HepG2 (cell line): ENCODE measurements around the gene PHRF1. TPM values are rescaled to one million over a fixed set of nuclear protein-coding genes. Genes with fewer than 3 reads are reported as not detected.

Experiments
- ATAC-seq: fragments of 200-7000 bp; cut with Tn5 transposase; 3 replicates; pipeline ENCODE4 v1.9.1; 2020; ENCODE audit warnings: mild to moderate bottlenecking, moderate library complexity
- BruUV-seq: library from RNA; stranded (reverse); fragments of 400-500 nt; replicated peaks from 2 replicates; lab custom pipeline; 2021; lab: Mats Ljungman, UMichigan
- CTCF ChIA-PET: fragments of 300-600 bp; formaldehyde crosslinking; extraction: SDS; loops from one replicate; lab custom pipeline; 2021; ENCODE audit warnings: low total read pairs, inconsistent platforms, low intra/inter-chr PET ratio; lab: Yijun Ruan, JAX
- POLR2A ChIA-PET: fragments of 350-600 bp; sonication (Branson Sonifier 250); formaldehyde crosslinking; loops from one replicate; lab custom pipeline; 2020; ENCODE audit warnings: antibody characterized with exemption, inconsistent platforms; lab: Yijun Ruan, JAX
- DNase-seq: peaks from one replicate; pipeline ENCODE4 v3.0.0-alpha.2; 2015; ENCODE audit warnings: low spot score
- FAIRE-seq: peaks from 3 replicates; lab custom pipeline; 2011; peaks lifted over from hg19 to GRCh38; lab: Jason Lieb, UNC
- H2AFZ ChIP-seq: one replicate; pipeline ENCODE4 v1.6.1; 2011; ENCODE audit warnings: low read length, inconsistent platforms
- H3K27ac ChIP-seq: fragments of 300-600 bp; 3 replicates; pipeline ENCODE4 v1.8.0; 2011; ENCODE audit warnings: mixed run types, mild to moderate bottlenecking, mixed read lengths, low read length, inconsistent platforms; ENCODE audit not compliant: insufficient read depth; ENCODE audit errors: extremely low read length
- H3K27me3 ChIP-seq, 2 experiments: fragments of 200-600 bp in 1 of 2; 2 replicates in 1 of 2; 3 replicates in 1 of 2; pipeline versions ENCODE4 v1.6.0 to v1.8.0; 2011; ENCODE audit warnings: low read length in 2 of 2, mild to moderate bottlenecking in 2 of 2, moderate library complexity in 2 of 2, inconsistent platforms in 1 of 2; ENCODE audit not compliant: insufficient read depth in 2 of 2, control insufficient read depth in 1 of 2
- H3K36me3 ChIP-seq, 2 experiments: fragments of 200-600 bp in 1 of 2; replicated peaks in 1 of 2; 2 replicates in 1 of 2; 3 replicates in 1 of 2; pipeline versions ENCODE4 v1.5.1 to v1.8.0; 2011; ENCODE audit warnings: low read length in 2 of 2, inconsistent platforms in 1 of 2; ENCODE audit not compliant: insufficient read depth in 2 of 2, control insufficient read depth in 1 of 2
- H3K4me1 ChIP-seq: 2 replicates; pipeline ENCODE4 v1.5.1; 2012; ENCODE audit warnings: low read length, inconsistent platforms; ENCODE audit not compliant: insufficient read depth
- H3K4me2 ChIP-seq: 2 replicates; pipeline ENCODE4 v1.6.0; 2011; ENCODE audit warnings: low read depth, low read length, inconsistent platforms
- H3K4me3 ChIP-seq, 3 experiments: fragments of 200-600 bp in 1 of 3; sonication (generic), shearing (Covaris generic) in 1 of 3; replicated peaks in 1 of 3; 2 replicates each; pipeline ENCODE4 v1.5.1; 2011 to 2016; ENCODE audit warnings: low read length in 3 of 3, inconsistent platforms in 2 of 3, low read depth in 2 of 3, mild to moderate bottlenecking in 2 of 3, control low read depth in 1 of 3, mixed read lengths in 1 of 3; ENCODE audit not compliant: insufficient read depth in 1 of 3
- H3K79me2 ChIP-seq: one replicate; pipeline ENCODE4 v1.6.1; 2011; ENCODE audit warnings: low read length, inconsistent platforms; ENCODE audit not compliant: insufficient read depth
- H3K9ac ChIP-seq: 2 replicates; pipeline ENCODE4 v1.6.0; 2011; ENCODE audit warnings: mild to moderate bottlenecking, low read depth, low read length, inconsistent platforms; ENCODE audit not compliant: insufficient read depth
- H3K9me3 ChIP-seq: 2 replicates; pipeline ENCODE4 v1.5.1; 2012; ENCODE audit warnings: mild to moderate bottlenecking, low read length
- H4K20me1 ChIP-seq: 2 replicates; pipeline ENCODE4 v1.6.0; 2011; ENCODE audit warnings: inconsistent platforms, mild to moderate bottlenecking, low read length, moderate library complexity; ENCODE audit not compliant: insufficient read depth
- REXO4 ChIP-seq: sonication (generic); formaldehyde crosslinking; IDR thresholded peaks from 2 replicates; pipeline ENCODE4 v1.8.0; 2022; ENCODE audit warnings: missing genetic modification reagents, mild to moderate bottlenecking, borderline replicate concordance
- SMARCC2 ChIP-seq: fragments of 450-650 bp; IDR thresholded peaks from 2 replicates; pipeline ENCODE4 v1.6.1; 2017; ENCODE audit warnings: antibody characterized with exemption, mild to moderate bottlenecking
- STAT5B ChIP-seq: sonication (generic); formaldehyde crosslinking; IDR thresholded peaks from 2 replicates; pipeline ENCODE4 v1.4.0; 2020; ENCODE audit warnings: missing genetic modification reagents
- TEF ChIP-seq: sonication (generic); formaldehyde crosslinking; IDR thresholded peaks from 2 replicates; pipeline ENCODE4 v1.5.0; 2020; ENCODE audit warnings: missing genetic modification reagents
- ZNF121 ChIP-seq: sonication (generic); formaldehyde crosslinking; IDR thresholded peaks from 2 replicates; pipeline ENCODE4 v1.5.0; 2020; ENCODE audit warnings: mild to moderate bottlenecking, missing genetic modification reagents
- ZNF207 ChIP-seq: fragments of 450-650 bp; IDR thresholded peaks from 2 replicates; pipeline ENCODE4 v1.6.1; 2016; ENCODE audit warnings: antibody characterized with exemption, borderline replicate concordance
- ZNF451 ChIP-seq: sonication (generic); formaldehyde crosslinking; IDR thresholded peaks from 2 replicates; pipeline ENCODE4 v1.5.0; 2020; ENCODE audit warnings: mild to moderate bottlenecking, missing genetic modification reagents
- ZNF564 ChIP-seq: sonication (generic); formaldehyde crosslinking; IDR thresholded peaks from 2 replicates; pipeline ENCODE4 v1.8.1; 2023; ENCODE audit warnings: mild to moderate bottlenecking, missing genetic modification reagents
- ZNF724P ChIP-seq: sonication (generic); formaldehyde crosslinking; IDR thresholded peaks from 2 replicates; pipeline ENCODE4 v1.8.0; 2022; ENCODE audit warnings: missing genetic modification reagents, borderline replicate concordance
- WGBS: methylation state at CpG from one replicate; pipeline ENCODE4 v1.1.6; 2017; ENCODE audit warnings: low lambda C conversion rate; 5-methylcytosine and 5-hydroxymethylcytosine counted together
- in situ Hi-C: cut with HindIII; loops from 2 replicates; pipeline ENCODE4 v1.10.0; 2017; ENCODE audit warnings: low pct_unique_long_range_greater_than_20kb; ENCODE audit not compliant: extremely low pct_ligation_motif_present
- intact Hi-C: fragments of 100-400 bp; cut with micrococcal nuclease; formaldehyde crosslinking; loops from one replicate; pipeline ENCODE4 v1.10.0; 2022; ENCODE audit not compliant: unreplicated experiment
- polyA plus RNA-seq, 8 experiments: library from polyadenylated mRNA; depleted of rRNA in 3 of 8; stranded (reverse) in 7 of 8; unstranded in 1 of 8; fragments of >200 nt; fragmentation: Illumina TruSeq in 4 of 8; extraction: Trizol in 4 of 8; gene quantifications; 2 replicates each; pipeline versions ENCODE4 v1.2.1 to v1.2.3, GENCODE V29; 2011 to 2016; ENCODE audit warnings: low read depth in 4 of 8, missing spikeins in 1 of 8, mixed read lengths in 1 of 8; ENCODE audit not compliant: insufficient read depth in 1 of 8
- total RNA-seq, 5 experiments: library from RNA; depleted of rRNA; stranded (reverse); fragments of >200 nt; fragmentation: Illumina TruSeq; extraction: Trizol; gene quantifications; 2 replicates each; pipeline ENCODE4 v1.2.3, GENCODE V29; 2016; ENCODE audit warnings: low read depth in 1 of 5
- TF ChIP-seq, protein P1 (sequence below): sonication (generic); formaldehyde crosslinking; IDR thresholded peaks from 2 replicates; pipeline ENCODE4 v1.8.1; 2022; ENCODE audit warnings: low read depth, mild to moderate bottlenecking, missing genetic modification reagents
- TF ChIP-seq, protein P2 (sequence below): sonication (generic); formaldehyde crosslinking; IDR thresholded peaks from 2 replicates; pipeline ENCODE4 v1.4.0; 2020; ENCODE audit warnings: mild to moderate bottlenecking, missing genetic modification reagents

PHRF1 gene
- total and polyA plus RNA-seq, 2 of the 13 experiments (the other 11 are each of a cell fraction or from before 2014, with no cell fraction given), result 8.2 to 16.7 TPM

- POLR2A ChIA-PET, result no interaction called here
- BruUV-seq, result no TSS peak
- in situ Hi-C loops (no loop called here), intact Hi-C loops (no loop called here)
- no peak within 1 kb of the TSS for H3K4me2 ChIP-seq
- no peak for DNase-seq
- H3K27me3 ChIP-seq, result no peaks in the 10 kb centered on the region
- H3K4me1 ChIP-seq, result no peaks in the 10 kb centered on the region
- no peak within 1 kb of the TSS for H2AFZ ChIP-seq
- 97% methylated on average over 92 of the region's 100 CpGs for WGBS
- H3K9ac ChIP-seq, result no peak within 1 kb of the TSS
- no peaks in the 10 kb centered on the region for H3K79me2 ChIP-seq
- CTCF ChIA-PET, result no interaction called here
- no peak for ATAC-seq
- no peak within 1 kb of the TSS for H3K4me3 ChIP-seq
- no peaks in the 10 kb centered on the region for H3K9me3 ChIP-seq
- TF ChIP-seq, protein P1, sequence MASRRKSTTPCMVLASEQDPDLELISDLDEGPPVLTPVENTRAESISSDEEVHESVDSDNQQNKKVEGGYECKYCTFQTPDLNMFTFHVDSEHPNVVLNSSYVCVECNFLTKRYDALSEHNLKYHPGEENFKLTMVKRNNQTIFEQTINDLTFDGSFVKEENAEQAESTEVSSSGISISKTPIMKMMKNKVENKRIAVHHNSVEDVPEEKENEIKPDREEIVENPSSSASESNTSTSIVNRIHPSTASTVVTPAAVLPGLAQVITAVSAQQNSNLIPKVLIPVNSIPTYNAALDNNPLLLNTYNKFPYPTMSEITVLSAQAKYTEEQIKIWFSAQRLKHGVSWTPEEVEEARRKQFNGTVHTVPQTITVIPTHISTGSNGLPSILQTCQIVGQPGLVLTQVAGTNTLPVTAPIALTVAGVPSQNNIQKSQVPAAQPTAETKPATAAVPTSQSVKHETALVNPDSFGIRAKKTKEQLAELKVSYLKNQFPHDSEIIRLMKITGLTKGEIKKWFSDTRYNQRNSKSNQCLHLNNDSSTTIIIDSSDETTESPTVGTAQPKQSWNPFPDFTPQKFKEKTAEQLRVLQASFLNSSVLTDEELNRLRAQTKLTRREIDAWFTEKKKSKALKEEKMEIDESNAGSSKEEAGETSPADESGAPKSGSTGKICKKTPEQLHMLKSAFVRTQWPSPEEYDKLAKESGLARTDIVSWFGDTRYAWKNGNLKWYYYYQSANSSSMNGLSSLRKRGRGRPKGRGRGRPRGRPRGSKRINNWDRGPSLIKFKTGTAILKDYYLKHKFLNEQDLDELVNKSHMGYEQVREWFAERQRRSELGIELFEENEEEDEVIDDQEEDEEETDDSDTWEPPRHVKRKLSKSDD (CRISPR knock-in tag), result peak; percentile 29; the same call in 1 of the 2 replicates
- TF ChIP-seq ZNF451 (CRISPR knock-in tag) (no peak), SMARCC2 (no peak), STAT5B (CRISPR knock-in tag) (no peak)
- peaks cover 0 to 6% of the 10 kb centered on the region in 2 experiments; a peak in 2 of 5 replicates for H3K36me3 ChIP-seq
- no peak for FAIRE-seq
- 0 out of 2 replicates have a peak, but pooled peaks cover 3% of the 10 kb centered on the region for H4K20me1 ChIP-seq
- H3K27ac ChIP-seq, result no peak within 1 kb of the TSS
These were observed 60.5 kb downstream of the PHRF1 start, which contains the start of gene DRD4 for GRCh38 chr11:636511-637332. DRD4 (plus strand) TSS chr11:637269; CDS start chr11:637305, 36 bp downstream.

DNA sequence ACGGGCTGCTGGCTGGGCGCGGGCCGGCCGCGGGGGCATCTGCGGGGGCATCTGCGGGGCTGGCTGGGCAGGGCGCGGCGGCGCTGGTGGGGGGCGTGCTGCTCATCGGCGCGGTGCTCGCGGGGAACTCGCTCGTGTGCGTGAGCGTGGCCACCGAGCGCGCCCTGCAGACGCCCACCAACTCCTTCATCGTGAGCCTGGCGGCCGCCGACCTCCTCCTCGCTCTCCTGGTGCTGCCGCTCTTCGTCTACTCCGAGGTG is 61.0 kb downstream of the PHRF1 start:
- intact Hi-C loops, result no loop called here
- Histone ChIP-seq H3K4me3 (no peak overlapping the region), H4K20me1 (0 out of 2 replicates have a peak, but pooled peaks cover 3% of the 10 kb centered on the region), H3K9me3 (no peaks in the 10 kb centered on the region), H3K36me3 (peaks cover 1 to 9% of the 10 kb centered on the region in 2 experiments; a peak in 2 of 5 replicates), H3K4me1 (no peaks in the 10 kb centered on the region), H3K9ac (no peak overlapping the region), H2AFZ (no peak overlapping the region), H3K27ac (no peak overlapping the region), H3K79me2 (no peaks in the 10 kb centered on the region), H3K27me3 (no peaks in the 10 kb centered on the region), H3K4me2 (no peak overlapping the region)
- no peak for FAIRE-seq
- DNase-seq, result no peak
- WGBS, result 98% methylated on average over 27 of the region's 34 CpGs
- no peak for ATAC-seq
- no peak for TF ChIP-seq ZNF724P (CRISPR knock-in tag)
- TF ChIP-seq ZNF121, result no peak
- TF ChIP-seq ZNF207, result no peak
- TF ChIP-seq REXO4 (CRISPR knock-in tag), result no peak
- TF ChIP-seq, protein P2, sequence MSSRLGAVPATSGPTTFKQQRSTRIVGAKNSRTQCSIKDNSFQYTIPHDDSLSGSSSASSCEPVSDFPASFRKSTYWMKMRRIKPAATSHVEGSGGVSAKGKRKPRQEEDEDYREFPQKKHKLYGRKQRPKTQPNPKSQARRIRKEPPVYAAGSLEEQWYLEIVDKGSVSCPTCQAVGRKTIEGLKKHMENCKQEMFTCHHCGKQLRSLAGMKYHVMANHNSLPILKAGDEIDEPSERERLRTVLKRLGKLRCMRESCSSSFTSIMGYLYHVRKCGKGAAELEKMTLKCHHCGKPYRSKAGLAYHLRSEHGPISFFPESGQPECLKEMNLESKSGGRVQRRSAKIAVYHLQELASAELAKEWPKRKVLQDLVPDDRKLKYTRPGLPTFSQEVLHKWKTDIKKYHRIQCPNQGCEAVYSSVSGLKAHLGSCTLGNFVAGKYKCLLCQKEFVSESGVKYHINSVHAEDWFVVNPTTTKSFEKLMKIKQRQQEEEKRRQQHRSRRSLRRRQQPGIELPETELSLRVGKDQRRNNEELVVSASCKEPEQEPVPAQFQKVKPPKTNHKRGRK (CRISPR knock-in tag), result no peak
- no peak for TF ChIP-seq ZNF564 (CRISPR knock-in tag)
- TF ChIP-seq TEF (CRISPR knock-in tag), result no peak
- ChIA-PET CTCF (no interaction called here), POLR2A (no interaction called here)
- BruUV-seq, result no TSS peak
- in situ Hi-C loops, result no loop called here
